ENCODE data around the gene LSR. TPM values are rescaled to one million over a fixed set of nuclear protein-coding genes. Genes with fewer than 3 reads are reported as not detected.
"Not testable (repeated sequence)": the region's sequence is repeated elsewhere in the genome, so short reads cannot be mapped to it uniquely, and the experiment has no call there.

The LSR gene
- total and polyA plus RNA-seq, 2 experiments from 2014 or later = 116 to 212 TPM

DNA sequence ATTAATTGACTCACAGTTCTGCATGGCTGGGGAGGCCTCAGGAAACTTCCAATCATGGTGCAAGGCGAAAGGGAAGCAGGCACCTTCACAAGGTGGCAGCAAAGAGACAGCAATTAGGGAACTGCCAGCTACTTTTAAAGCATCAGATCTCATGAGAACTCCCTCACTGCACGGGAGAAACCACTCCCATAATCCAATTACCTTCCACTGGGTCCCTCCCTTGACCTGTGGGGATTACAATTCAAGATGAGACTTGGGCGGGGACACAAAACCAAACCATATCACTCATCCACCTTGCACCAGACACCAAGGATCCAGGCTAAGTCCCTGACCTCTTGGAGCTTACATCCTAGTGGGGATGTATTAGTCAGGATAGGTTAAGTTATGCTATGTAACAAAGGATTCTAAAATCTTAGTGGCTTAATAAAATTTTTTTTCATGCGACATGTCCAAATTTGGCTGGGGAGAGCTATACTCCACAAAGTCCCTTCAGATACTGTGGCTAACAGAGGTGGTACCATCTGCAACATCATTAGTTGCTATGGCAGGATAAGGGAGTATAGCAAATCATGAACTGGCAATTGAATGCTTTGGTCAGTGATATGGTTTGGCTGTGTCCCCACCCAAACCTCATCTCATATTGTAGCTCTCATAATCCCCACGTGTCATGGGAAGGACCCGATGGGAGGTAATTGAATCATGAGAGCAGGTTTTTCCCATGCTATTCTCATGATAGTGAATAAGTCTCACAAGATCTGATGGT, 12.0 kb upstream of the LSR start:
- ATAC-seq = peak; percentile 57
- H3K9me3 Mint-ChIP-seq = peaks cover 30% of the 10 kb centered on the region
- H3K27me3 Mint-ChIP-seq (ENCODE audit: insufficient read depth, low read depth, poor library complexity) = no peaks in the 10 kb centered on the region
- H3K4me3 ChIP-seq = no peak overlapping the region
- H2AFZ ChIP-seq = no peak overlapping the region
- no peaks in the 10 kb centered on the region for H3K4me1 ChIP-seq (ENCODE audit: insufficient read depth)
- H3K27ac ChIP-seq (ENCODE audit: low read depth) = no peak overlapping the region
- H3K27me3 ChIP-seq (ENCODE audit: insufficient read depth) = no peaks in the 10 kb centered on the region
- H3K4me1 Mint-ChIP-seq = no peaks in the 10 kb centered on the region
- H3K36me3 ChIP-seq (ENCODE audit: insufficient read depth) = no peaks in the 10 kb centered on the region
- H3K9me2 ChIP-seq (ENCODE audit: insufficient read depth) = no peaks in the 10 kb centered on the region
- TF ChIP-seq, protein P1, sequence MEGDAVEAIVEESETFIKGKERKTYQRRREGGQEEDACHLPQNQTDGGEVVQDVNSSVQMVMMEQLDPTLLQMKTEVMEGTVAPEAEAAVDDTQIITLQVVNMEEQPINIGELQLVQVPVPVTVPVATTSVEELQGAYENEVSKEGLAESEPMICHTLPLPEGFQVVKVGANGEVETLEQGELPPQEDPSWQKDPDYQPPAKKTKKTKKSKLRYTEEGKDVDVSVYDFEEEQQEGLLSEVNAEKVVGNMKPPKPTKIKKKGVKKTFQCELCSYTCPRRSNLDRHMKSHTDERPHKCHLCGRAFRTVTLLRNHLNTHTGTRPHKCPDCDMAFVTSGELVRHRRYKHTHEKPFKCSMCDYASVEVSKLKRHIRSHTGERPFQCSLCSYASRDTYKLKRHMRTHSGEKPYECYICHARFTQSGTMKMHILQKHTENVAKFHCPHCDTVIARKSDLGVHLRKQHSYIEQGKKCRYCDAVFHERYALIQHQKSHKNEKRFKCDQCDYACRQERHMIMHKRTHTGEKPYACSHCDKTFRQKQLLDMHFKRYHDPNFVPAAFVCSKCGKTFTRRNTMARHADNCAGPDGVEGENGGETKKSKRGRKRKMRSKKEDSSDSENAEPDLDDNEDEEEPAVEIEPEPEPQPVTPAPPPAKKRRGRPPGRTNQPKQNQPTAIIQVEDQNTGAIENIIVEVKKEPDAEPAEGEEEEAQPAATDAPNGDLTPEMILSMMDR (conservative IDR thresholded peaks at IDR 0.05; ENCODE audit: low read depth in 2 of 2) = peak; percentile 43 to 66
- no peak for TF ChIP-seq CREB1 (CRISPR knock-in tag; IDR thresholded peaks at IDR 0.05; ENCODE audit: low read depth)
- H3K36me3 Mint-ChIP-seq (ENCODE audit: low read depth) = peaks cover 7% of the 10 kb centered on the region; the same call in 1 of the 3 replicates
- H4K20me1 ChIP-seq (replicated peaks; ENCODE audit: insufficient read depth) = no peaks in the 10 kb centered on the region
- H3K79me2 ChIP-seq (replicated peaks; ENCODE audit: insufficient read depth) = no peaks in the 10 kb centered on the region
- peak; percentile 67 for DNase-seq (ENCODE audit: low spot score)
- H3K4me2 ChIP-seq = no peak overlapping the region
- H3F3A ChIP-seq (replicated peaks; ENCODE audit: low read depth) = no peaks in the 10 kb centered on the region
- H3K4me3 Mint-ChIP-seq = no peak overlapping the region
- no peak overlapping the region for H3K27ac Mint-ChIP-seq

DNA sequence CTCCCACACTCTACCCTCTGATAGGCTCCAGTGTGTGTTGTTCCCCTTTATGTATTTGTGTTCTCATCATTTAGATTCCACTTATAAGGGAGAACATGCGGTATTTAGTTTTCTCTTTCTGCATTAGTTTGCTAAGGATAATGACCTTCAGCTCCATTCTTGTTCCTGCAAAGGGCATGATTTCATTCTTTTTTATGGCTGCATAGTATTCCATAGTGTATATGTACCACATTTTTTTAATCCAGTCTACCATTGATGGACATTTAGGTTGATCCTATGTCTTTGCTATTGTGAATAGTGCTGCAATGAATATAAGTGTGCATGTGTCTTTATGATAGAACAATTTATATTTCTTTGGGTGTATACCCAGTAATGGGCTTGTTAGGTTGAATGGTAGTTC, 9.2 kb upstream of the LSR start:
- DNase-seq (ENCODE audit: low spot score); H3K27me3 ChIP-seq (ENCODE audit: insufficient read depth); H3F3A ChIP-seq (replicated peaks; ENCODE audit: low read depth); H3K4me1 Mint-ChIP-seq; H3K27me3 Mint-ChIP-seq (ENCODE audit: insufficient read depth, low read depth, poor library complexity); H3K4me3 ChIP-seq; H3K27ac ChIP-seq (ENCODE audit: low read depth); H3K27ac Mint-ChIP-seq; H3K4me3 Mint-ChIP-seq; H3K4me1 ChIP-seq (ENCODE audit: insufficient read depth); H3K36me3 Mint-ChIP-seq (ENCODE audit: low read depth); H3K36me3 ChIP-seq (ENCODE audit: insufficient read depth); H2AFZ ChIP-seq; H3K79me2 ChIP-seq (replicated peaks; ENCODE audit: insufficient read depth); H4K20me1 ChIP-seq (replicated peaks; ENCODE audit: insufficient read depth); H3K4me2 ChIP-seq; H3K9me2 ChIP-seq (ENCODE audit: insufficient read depth); ATAC-seq: not testable (repeated sequence)
- peaks cover 32% of the 10 kb centered on the region for H3K9me3 Mint-ChIP-seq

DNA sequence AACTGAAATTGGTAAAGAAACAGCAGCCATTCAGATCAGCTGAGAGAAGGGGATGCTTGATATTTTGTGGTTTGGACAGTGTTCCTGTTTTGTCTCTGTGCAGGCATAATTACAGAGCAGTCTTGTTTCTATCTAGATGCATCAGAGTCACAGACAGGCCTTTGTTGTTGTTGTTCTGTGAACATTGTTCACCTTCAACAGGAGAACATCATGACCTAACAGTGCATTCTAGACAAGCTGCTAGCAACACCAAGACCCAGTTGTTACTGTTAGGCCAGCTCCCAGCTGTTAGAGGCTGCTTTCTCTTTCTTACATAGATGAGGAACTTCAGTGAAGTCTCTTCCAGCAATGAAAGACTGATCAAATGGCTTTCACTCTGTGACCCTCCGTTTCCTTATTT, 8.5 kb upstream of the LSR start:
- H3K27me3 ChIP-seq (ENCODE audit: insufficient read depth) = no peaks in the 10 kb centered on the region
- H3K27me3 Mint-ChIP-seq (ENCODE audit: insufficient read depth, low read depth, poor library complexity) = no peaks in the 10 kb centered on the region
- H2AFZ ChIP-seq = no peak overlapping the region
- no peak overlapping the region for H3K4me3 Mint-ChIP-seq
- no peak for ATAC-seq
- H3K9me3 Mint-ChIP-seq = peaks cover 28% of the 10 kb centered on the region
- no peak overlapping the region for H3K4me2 ChIP-seq
- DNase-seq (ENCODE audit: low spot score) = no peak
- no peak overlapping the region for H3K4me3 ChIP-seq
- H3K36me3 ChIP-seq (ENCODE audit: insufficient read depth) = no peaks in the 10 kb centered on the region
- H3K79me2 ChIP-seq (replicated peaks; ENCODE audit: insufficient read depth) = no peaks in the 10 kb centered on the region
- no peaks in the 10 kb centered on the region for H4K20me1 ChIP-seq (replicated peaks; ENCODE audit: insufficient read depth)
- H3F3A ChIP-seq (replicated peaks; ENCODE audit: low read depth) = no peaks in the 10 kb centered on the region
- H3K36me3 Mint-ChIP-seq (ENCODE audit: low read depth) = peaks cover 7% of the 10 kb centered on the region; the same call in 1 of the 3 replicates
- H3K4me1 Mint-ChIP-seq = peaks cover 4% of the 10 kb centered on the region; the same call in 2 of the 3 replicates
- H3K27ac ChIP-seq (ENCODE audit: low read depth) = no peak overlapping the region
- H3K9me2 ChIP-seq (ENCODE audit: insufficient read depth) = no peaks in the 10 kb centered on the region
- no peaks in the 10 kb centered on the region for H3K4me1 ChIP-seq (ENCODE audit: insufficient read depth)
- no peak overlapping the region for H3K27ac Mint-ChIP-seq
- TF ChIP-seq EZH2 (IDR thresholded peaks at IDR 0.05; ENCODE audit: low read depth, unreplicated experiment) (no peak), ZNF114 (CRISPR knock-in tag; IDR thresholded peaks at IDR 0.05) (no peak), NANOG (IDR thresholded peaks at IDR 0.05; ENCODE audit: borderline replicate concordance) (no peak), STAT1 (IDR thresholded peaks at IDR 0.05; ENCODE audit: unreplicated experiment) (no peak), ZNF331 (CRISPR knock-in tag; IDR thresholded peaks at IDR 0.05; ENCODE audit: low read depth) (no peak)
- TF ChIP-seq, protein P2, sequence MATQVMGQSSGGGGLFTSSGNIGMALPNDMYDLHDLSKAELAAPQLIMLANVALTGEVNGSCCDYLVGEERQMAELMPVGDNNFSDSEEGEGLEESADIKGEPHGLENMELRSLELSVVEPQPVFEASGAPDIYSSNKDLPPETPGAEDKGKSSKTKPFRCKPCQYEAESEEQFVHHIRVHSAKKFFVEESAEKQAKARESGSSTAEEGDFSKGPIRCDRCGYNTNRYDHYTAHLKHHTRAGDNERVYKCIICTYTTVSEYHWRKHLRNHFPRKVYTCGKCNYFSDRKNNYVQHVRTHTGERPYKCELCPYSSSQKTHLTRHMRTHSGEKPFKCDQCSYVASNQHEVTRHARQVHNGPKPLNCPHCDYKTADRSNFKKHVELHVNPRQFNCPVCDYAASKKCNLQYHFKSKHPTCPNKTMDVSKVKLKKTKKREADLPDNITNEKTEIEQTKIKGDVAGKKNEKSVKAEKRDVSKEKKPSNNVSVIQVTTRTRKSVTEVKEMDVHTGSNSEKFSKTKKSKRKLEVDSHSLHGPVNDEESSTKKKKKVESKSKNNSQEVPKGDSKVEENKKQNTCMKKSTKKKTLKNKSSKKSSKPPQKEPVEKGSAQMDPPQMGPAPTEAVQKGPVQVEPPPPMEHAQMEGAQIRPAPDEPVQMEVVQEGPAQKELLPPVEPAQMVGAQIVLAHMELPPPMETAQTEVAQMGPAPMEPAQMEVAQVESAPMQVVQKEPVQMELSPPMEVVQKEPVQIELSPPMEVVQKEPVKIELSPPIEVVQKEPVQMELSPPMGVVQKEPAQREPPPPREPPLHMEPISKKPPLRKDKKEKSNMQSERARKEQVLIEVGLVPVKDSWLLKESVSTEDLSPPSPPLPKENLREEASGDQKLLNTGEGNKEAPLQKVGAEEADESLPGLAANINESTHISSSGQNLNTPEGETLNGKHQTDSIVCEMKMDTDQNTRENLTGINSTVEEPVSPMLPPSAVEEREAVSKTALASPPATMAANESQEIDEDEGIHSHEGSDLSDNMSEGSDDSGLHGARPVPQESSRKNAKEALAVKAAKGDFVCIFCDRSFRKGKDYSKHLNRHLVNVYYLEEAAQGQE (IDR thresholded peaks at IDR 0.05; ENCODE audit: unreplicated experiment) = no peak
